ENCODE results near the gene STAG2.
"Not testable (repeated sequence)": the region's sequence is repeated elsewhere in the genome, so short reads cannot be mapped to it uniquely, and the experiment has no call there.

Gene STAG2

DNA sequence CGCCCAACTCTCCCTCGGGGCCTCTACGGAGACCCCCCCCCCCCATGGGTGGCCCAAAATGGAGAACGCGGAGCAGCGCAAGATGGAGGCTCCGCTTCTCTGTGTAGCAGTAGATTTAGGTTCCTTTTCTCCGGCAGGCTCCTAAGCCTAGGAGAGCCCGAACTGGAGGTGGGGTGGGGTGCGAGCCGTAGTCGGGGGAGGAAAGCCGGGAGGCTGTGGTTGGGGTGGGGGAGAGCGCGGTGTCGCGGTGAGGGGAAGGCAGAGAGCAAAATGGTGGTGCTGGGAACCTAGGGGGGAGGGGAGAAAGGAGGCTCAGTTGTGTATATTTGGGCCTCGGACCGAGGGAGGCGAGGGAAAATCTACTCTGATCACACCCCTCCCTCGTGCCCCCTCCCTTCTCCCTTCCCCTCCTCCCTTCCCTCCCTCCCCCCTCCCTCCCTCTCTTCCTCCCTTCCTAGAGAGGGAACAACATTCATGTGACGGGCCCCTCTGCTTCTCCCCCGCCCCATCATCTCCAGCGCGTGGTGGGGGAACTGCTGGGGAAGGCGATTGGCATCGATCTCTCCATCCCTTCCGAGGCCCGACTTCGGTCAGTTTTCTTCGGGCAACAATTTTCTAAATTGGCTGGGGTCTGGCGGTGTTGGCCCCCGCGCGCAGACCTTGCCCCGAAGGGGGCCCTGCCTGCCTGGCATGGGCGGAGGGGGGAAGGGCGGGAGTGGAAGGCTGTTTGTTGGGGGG, at the start of gene STAG2:
STAG2 (plus strand) TSS at position 439 of the 738 bp plus-strand sequence. CDS start 60,922 bp downstream, outside the sequence.
- DNase-seq: peak; percentile 49

- no peak for DNase-seq
Observed at GRCh38 chrX:123917069-123917468, 44.4 kb upstream of the STAG2 start.

DNA sequence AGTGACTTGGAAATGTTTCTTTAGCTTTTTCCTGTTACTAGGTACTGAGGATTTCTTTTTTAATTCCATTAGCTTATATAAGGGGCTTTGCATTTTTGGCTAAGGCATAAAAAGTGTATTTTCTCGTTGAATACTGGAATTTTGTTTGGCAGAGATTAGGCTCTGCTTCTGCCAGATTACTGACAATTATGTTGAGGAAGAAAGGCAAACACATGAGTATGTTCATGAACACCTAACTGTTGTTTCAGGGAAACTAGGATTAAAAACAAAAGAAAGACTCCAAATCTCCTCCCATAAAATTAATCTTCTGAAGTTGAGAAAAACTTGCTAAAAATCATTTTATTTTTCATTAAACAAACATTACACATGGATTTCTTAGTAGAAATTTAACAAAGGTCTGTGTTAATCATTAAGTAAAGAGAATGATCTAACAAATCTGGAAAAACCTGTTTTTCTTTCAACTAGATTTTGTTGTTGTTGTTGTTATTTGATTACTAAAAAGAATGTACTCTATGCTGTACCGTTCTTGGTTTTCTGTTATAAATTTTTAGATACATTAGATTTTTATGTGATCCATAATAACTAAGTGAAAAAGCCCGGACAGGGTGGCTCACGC, 43.3 kb upstream of the STAG2 start:
- no peak for DNase-seq

- DNase-seq: no peak
Observed at GRCh38 chrX:123920105-123920785, 41.3 kb upstream of the STAG2 start.

GRCh38 chrX:123923211-123923610, 38.3 kb upstream of the STAG2 start:
- no peak for DNase-seq

GRCh38 chrX:123924186-123924585, 37.3 kb upstream of the STAG2 start:
- no peak for DNase-seq

DNA sequence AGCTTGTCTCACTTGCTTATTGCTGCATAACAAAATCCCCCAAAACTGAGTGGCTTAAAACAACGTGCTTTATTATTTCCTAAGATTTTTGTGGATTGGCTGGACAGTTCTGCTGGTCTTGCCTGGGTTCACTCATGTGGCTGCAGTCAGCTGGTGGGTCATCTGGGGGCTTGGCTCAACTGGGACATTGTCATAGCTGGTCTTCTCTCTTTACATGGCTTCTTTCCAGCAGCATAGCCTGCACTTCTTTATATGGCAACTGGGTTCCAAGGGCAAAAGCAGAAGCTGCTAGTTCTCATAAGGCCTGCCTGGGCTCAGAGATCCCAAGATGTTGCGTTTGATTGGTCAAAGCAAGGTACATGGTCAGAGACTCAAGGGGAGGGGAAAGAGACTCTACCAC, 33.7 kb upstream of the STAG2 start:
- DNase-seq: no peak

- not testable (repeated sequence) for DNase-seq
Observed at GRCh38 chrX:123932055-123932454, 29.5 kb upstream of the STAG2 start.

DNA sequence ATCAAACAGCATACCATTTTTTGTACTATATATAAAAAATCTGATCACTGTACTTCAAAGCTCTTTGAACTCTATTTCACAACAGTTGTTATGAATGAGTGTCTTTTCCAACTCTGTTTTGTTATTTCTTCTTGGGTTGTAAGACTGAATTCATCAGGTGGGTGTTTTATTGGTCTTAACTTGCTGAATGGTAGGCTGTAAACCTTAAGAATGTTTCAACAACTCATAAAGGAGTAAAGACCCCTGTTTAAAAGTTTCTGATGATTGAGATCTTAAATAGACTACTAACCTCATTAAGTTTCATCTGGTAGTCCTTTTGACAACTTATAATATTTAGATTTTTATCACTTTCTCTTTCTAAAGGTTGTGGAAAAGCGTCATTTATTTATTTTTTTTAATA, 18.4 kb upstream of the STAG2 start:
- DNase-seq: no peak

DNA sequence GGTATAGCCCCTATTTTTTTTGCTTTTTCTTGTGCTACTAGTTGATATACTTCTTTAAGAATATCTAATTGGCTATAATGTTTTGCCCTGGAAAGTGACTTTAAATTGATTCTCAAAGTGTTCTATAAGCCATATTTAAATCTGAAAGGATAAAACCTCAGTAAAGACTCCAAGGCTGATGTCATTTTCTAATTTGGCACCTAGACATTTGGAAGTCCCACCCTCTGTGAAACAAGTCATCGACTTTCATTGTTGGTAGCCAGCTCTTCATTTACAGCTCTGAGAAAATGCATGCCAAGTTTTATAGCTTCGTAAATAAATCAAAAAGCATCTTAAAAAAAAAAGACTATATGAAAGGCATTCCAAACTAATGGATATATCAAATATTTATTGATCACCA, 18.0 kb upstream of the STAG2 start:
- no peak for DNase-seq

- DNase-seq: no peak
Observed at GRCh38 chrX:123949846-123950245, 11.7 kb upstream of the STAG2 start.

DNA sequence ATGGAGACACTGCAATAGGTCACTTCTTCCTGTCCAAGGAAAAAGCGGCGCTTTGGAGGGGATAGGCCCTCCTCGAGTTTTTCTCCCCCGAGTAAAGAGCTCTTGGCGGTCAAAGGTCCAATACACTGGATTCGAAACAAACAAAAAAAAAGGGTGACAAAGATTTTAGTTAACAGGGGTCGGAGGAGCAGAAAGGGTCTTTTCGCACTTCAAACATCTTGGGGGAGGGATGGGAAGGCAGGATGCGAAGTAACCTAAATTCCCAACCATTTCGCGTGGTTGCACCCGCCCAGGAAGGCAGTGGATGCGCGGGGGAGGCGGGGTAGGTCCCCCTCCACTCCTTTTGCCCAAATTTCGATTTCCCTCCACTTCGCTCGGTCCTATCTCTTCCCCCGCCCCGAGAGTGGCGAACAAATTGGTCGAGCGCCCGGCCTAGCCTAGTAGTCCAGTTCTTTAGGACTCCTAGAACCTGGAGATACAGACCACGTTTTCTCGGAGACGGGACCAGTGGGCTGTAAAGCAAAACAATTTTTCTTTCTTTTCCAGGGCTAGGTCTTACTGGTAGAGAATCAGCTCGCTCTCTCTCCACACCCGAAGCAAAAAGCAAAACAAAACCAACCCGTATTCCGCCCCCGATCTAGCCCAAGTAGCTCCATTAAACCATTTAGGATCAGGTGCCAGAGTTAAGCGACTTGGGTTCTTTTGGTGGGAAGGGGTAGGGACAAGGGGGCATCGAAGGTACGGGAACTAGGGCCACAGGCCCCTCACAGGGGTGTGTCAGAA, 2.0 kb upstream of the STAG2 start:
- no peak for DNase-seq

DNA sequence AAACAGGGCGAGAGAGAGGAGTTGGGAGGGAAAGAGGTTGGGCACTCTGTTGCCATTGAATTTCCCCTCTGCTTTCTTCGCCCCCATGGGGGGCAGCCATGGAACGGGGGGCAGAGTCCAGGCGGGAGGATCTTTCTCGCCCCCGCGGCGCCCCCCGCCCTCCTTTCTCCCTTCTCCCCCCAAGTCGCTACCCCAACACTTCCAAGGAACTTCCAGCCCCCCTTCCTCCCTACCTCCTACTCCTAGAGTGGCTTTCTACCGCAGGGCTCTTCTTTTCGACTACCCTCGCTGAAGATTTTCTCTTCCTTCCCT, 594 bp upstream of the STAG2 start:
- no peak for DNase-seq

DNA sequence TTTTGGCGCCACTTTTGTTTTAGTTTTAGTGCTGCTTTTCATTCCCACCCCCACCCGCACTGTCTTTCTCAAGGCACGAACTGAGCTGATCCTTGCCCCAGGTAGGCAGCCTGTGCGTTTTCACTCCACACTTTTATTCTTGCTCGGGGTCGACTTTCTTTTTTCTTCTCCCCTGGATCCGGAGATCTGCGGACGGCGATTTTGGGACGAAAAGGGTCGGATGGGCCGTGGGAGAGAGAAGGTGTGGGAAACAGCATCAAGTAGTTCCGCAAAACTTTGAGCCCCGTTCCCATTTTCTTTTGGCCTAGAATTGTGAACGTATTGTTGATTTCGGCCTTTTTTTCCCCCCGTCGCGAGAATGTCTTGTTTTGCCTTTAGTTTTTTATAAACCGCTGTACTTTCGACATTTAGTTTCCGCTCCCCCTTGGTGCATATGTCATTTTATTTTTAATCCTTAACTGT, 531 bp downstream of the STAG2 start:
- peak; percentile 15 for DNase-seq

DNA sequence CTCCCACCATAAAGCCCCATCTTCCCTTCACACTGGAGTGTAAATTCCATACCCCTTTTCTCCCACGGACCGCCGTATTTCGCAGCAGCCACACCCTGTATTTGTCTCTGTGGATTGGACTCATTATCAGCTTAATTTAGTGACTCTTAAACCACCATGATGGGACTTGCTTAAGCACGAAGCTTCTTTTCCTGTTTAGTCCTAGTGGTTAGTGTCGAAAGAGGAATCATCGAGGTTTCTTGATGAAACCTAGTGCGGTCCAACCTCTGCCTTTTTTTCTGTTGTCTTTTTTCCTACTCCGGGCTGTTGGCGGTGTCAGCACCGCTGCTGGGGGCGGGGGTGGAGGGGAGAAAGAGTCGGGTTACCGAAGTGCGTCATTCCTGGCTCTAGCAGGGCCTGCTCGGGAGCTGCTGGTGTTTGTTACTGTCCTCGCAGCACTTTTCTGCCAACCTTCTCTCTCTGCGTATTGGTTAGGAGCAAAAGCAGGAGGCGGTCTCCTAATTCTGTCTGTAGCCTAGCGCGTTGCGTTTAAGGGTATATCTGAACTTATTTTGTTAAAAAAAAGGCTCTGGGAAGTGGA, 1.4 kb downstream of the STAG2 start:
- DNase-seq: peak; percentile 76

DNA sequence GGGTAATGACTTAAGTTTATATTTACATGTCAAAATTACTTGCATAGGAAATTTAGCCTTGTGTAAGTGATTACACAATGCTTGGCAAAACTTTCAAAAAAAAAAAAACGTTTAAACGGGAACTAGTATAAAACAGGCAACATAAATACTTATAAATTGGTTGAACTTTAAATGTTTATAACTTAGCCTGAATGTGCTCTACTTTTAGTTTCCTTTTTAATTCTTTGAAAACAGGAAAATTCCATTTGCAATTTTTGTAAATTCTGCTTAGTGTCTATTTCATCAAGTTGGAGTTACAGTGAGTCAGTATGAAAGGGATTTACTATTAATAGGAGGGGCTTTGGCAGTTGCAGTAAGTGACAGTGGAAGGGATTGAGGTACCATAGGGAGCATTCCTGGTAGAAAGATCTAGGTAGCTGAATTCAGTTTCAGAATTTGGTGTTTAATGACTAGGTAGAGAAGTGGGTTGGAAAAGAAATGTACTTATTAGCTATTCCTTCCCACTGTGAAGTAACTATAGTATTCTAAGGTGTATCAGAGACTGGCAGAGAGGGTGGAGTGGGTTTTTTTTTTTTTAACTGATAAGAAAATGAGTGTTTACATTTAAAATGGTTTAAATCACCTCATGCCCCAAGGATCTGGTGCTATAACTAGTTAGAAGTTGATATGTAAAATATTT, 2.8 kb downstream of the STAG2 start:
- DNase-seq: no peak

GRCh38 chrX:123965712-123966111, 4.2 kb downstream of the STAG2 start:
- no peak for DNase-seq

GRCh38 chrX:123967497-123967896, 6.0 kb downstream of the STAG2 start:
- DNase-seq: no peak

DNA sequence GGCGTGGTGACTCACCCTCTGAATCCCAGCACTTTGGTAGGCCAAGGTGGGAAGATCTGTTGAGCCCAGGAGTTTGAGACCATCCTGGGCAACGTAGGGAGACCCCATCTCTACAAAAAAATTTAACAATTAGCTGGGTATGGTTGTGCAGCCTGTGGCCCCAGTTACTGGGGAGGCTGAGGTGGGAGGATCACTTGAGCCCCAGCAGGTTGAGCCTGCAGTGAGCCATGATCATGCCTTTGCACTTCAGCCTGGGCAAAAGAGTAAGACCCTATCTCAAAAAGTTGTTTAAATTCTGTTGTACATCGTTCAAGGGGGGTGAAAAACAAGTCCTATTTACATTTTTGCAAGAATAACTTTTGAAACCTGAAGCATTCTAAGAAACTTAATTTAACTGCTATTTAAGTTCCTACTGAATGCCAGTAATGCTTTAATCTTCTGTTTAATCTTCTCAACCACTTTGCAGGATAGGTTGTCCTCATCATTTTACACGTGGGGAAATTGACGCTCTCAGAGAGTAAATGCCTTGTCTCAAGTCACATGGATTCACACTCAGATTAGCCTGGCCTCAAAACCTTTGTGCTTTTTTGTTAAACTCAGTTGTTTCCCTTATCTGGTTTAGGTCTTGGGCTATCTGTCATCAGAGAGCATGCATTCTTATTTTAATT, 7.0 kb downstream of the STAG2 start:
- no peak for DNase-seq

- no peak for DNase-seq
Observed at GRCh38 chrX:123971982-123972381, 10.5 kb downstream of the STAG2 start.

GRCh38 chrX:123973921-123974320, 12.4 kb downstream of the STAG2 start:
- DNase-seq: no peak

- no peak for DNase-seq
Observed at GRCh38 chrX:123975180-123975579, 13.7 kb downstream of the STAG2 start.
